Nephron progenitor cell (in vitro differentiated cells): Measurements from ENCODE around the gene MICB.

Experiments
- DNase-seq: peaks from one replicate; pipeline ENCODE4 v3.0.0; 2021
- H3K27ac Mint-ChIP-seq: 2 replicates; pipeline ENCODE4 v1.8.0; 2021; ENCODE audit warnings: mild to moderate bottlenecking, moderate library complexity, mixed read lengths
- H3K27me3 Mint-ChIP-seq: 2 replicates; pipeline ENCODE4 v1.8.0; 2021; ENCODE audit warnings: mild to moderate bottlenecking, low read depth, mixed read lengths; ENCODE audit not compliant: poor library complexity
- H3K36me3 Mint-ChIP-seq: 2 replicates; pipeline ENCODE4 v1.8.0; 2021; ENCODE audit warnings: low read depth, mixed read lengths
- H3K4me1 Mint-ChIP-seq: 2 replicates; pipeline ENCODE4 v1.8.0; 2021; ENCODE audit warnings: mixed read lengths
- H3K4me3 Mint-ChIP-seq: 2 replicates; pipeline ENCODE4 v1.8.0; 2021; ENCODE audit warnings: mild to moderate bottlenecking, moderate library complexity, mixed read lengths
- H3K9me3 Mint-ChIP-seq: 2 replicates; pipeline ENCODE4 v1.8.0; 2021; ENCODE audit warnings: mild to moderate bottlenecking, moderate library complexity, mixed read lengths
- TF ChIP-seq, protein P1 (sequence below): fragments of 200-600 bp; sonication (generic); IDR thresholded peaks from 2 replicates; pipeline ENCODE4 v1.5.0; 2021; ENCODE audit warnings: antibody characterized with exemption

Gene MICB

DNA sequence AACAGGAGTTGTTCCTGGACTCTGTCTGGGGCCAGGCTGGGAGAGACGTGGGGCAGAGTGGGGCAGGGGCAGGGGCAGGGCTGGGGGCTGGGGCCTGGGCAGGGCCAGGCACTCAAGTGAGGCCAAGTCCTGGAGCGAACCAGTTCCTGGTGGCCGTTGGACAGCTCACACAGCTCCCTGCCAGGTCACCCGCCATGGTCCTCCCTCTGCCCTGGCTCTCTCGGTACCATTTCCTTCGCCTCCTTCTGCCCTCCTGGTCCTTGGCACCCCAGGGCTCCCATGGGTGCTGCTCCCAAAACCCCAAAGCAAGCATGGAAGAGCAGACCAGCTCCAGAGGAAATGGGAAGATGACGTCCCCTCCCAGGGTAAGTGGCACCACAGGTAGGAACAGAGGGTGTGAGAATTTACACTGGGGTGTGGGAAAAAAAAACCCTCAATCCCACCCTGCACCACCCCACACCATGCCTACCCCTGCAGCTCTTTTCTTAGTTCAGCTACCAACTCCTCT, 30.9 kb downstream of the MICB start, which contains the start of gene MCCD1:
TSS of gene MCCD1 (plus strand) at position 142 of the 508 bp plus-strand sequence. CDS start at position 195, 53 bp downstream.
- TF ChIP-seq, protein P1, sequence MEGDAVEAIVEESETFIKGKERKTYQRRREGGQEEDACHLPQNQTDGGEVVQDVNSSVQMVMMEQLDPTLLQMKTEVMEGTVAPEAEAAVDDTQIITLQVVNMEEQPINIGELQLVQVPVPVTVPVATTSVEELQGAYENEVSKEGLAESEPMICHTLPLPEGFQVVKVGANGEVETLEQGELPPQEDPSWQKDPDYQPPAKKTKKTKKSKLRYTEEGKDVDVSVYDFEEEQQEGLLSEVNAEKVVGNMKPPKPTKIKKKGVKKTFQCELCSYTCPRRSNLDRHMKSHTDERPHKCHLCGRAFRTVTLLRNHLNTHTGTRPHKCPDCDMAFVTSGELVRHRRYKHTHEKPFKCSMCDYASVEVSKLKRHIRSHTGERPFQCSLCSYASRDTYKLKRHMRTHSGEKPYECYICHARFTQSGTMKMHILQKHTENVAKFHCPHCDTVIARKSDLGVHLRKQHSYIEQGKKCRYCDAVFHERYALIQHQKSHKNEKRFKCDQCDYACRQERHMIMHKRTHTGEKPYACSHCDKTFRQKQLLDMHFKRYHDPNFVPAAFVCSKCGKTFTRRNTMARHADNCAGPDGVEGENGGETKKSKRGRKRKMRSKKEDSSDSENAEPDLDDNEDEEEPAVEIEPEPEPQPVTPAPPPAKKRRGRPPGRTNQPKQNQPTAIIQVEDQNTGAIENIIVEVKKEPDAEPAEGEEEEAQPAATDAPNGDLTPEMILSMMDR: no peak
- no peak for DNase-seq
- no peaks in the 10 kb centered on the region for H3K27me3 Mint-ChIP-seq

DNA sequence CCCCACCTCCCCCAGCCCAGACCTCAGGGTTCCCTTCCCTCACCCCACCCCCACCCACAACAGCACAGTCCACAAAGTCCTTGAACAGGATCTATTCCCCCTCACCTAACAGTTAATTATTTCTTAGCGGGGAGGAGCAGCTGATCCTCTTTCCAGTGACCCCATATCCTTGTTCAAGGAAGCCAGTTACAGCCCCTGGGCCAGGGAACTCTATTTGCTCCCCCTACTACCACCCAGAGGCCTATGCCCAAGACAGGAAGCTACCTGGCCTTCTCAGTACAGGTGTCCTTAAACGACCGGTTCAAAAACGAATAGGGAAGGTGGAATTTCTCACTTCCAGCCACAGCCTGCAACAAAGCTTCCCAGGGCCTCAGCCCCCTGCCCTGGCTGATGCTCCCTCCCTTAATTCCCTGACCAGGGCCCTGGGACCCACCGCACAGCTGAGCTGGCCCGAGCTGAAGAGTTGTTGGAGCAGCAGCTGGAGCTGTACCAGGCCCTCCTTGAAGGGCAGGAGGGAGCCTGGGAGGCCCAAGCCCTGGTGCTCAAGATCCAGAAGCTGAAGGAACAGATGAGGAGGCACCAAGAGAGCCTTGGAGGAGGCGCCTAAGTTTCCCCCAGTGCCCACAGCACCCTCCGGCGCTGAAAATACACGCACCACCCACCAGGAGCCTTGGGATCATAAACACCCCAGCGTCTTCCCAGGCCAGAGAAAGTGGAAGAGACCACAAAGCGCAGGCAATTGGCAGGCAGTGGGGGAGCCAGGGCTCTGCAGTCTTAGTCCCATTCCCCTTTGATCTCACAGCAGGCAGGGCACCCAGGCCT, 31.6 kb downstream of the MICB start:
- H3K27ac Mint-ChIP-seq: no peak overlapping the region
- TF ChIP-seq, protein P1: no peak
- DNase-seq: no peak
- peaks cover 31% of the 10 kb centered on the region for H3K4me1 Mint-ChIP-seq
- H3K36me3 Mint-ChIP-seq: peaks cover 46% of the 10 kb centered on the region
- no peak overlapping the region for H3K4me3 Mint-ChIP-seq
- no peaks in the 10 kb centered on the region for H3K9me3 Mint-ChIP-seq
- H3K27me3 Mint-ChIP-seq: no peaks in the 10 kb centered on the region

More for the DNA sequence above, 30.9 kb downstream of the MICB start, which contains the start of gene MCCD1:
- H3K36me3 Mint-ChIP-seq: peaks cover 41% of the 10 kb centered on the region
- peak within 1 kb of the TSS; percentile 92 for H3K27ac Mint-ChIP-seq
- H3K4me1 Mint-ChIP-seq: peaks cover 31% of the 10 kb centered on the region
- H3K4me3 Mint-ChIP-seq: no peak within 1 kb of the TSS
- H3K9me3 Mint-ChIP-seq: no peaks in the 10 kb centered on the region

DNA sequence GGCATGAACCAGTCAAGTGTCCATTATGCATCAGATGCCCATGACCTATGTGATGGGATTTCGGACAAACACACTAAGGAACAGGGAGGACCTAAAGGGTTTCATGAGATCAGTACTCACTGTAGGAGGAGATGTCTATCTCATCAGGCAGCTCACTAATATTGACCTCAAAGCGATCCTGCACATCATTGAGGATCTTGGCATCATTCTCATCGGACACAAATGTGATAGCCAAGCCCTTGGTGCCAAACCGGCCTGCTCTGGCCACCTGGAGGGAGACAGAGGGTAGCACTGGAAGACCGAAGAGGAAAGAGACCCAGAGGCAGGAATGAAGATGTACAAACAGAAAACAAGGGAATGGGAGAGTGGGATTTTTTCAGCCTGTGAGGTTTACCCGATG, 32.7 kb downstream of the MICB start:
- Mint-ChIP-seq H3K27me3 (no peaks in the 10 kb centered on the region), H3K27ac (peak overlapping the region; percentile 82), H3K9me3 (no peaks in the 10 kb centered on the region), H3K4me1 (peaks cover 40% of the 10 kb centered on the region), H3K36me3 (peaks cover 57% of the 10 kb centered on the region), H3K4me3 (no peak overlapping the region)
- TF ChIP-seq, protein P1: no peak
- DNase-seq: no peak

DNA sequence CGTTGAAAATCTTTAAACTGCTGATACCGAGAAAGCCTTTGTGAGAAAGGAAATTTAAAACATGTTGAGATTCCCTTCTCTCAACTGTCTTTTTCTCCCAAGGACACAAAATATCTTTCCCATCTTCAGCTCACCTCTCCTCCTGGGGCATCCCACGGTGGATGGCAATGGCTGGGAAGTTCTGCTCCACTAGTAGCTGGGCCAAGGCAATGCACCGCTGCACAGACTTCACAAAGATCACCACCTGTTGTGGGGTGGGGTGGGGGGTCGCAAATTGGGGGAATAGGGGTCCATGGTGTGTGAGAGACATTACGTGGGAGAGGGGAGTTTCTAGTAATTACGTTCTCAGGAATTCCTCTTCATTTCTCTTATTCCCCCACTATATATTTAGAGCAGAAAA, 33.2 kb downstream of the MICB start:
- TF ChIP-seq, protein P1: no peak
- H3K4me3 Mint-ChIP-seq: no peak overlapping the region
- H3K36me3 Mint-ChIP-seq: peaks cover 62% of the 10 kb centered on the region
- DNase-seq: no peak
- H3K27me3 Mint-ChIP-seq: no peaks in the 10 kb centered on the region
- H3K4me1 Mint-ChIP-seq: peaks cover 45% of the 10 kb centered on the region
- H3K27ac Mint-ChIP-seq: peak overlapping the region; percentile 82
- no peaks in the 10 kb centered on the region for H3K9me3 Mint-ChIP-seq

DNA sequence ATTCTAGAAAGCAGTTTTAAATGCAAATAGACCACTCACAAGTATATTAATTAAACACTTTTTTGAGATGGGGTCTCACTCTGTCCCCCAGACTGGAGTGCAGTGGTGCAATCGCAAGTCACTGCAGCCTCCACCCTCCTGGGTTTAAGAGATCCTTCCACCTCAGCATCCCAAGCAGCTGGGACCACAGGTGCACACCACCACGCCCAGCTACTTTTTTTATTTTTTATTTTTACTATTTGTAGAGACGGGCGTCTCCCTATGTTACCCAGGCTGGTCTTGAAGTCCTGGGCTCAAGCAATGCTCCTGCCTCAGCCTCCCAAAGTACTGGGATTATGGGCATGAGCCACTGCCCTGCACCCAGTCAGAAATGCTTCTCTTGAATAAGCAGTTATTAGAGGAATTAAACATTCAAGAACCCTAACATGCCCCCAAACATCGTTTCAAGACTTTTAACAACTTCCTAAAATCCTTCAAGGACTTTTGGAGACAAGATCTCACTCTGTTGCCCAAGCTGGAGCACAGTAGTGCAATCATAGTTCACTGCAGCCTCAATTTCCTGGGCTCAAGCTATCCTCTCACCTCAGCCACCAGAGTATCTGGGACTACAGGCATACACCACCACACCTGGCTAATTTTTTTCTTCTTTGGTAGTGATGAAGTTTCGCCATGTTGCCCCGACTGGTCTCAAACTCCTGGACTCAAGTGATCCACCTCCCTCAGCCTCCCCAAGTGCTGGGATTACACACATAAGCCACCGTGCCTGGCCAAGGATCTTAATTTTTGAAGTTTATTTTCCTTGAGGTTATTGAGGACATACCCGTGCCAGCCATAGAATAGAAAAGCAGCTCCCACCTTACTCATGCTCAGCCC, 34.1 kb downstream of the MICB start:
- Mint-ChIP-seq H3K36me3 (peaks cover 69% of the 10 kb centered on the region), H3K9me3 (no peaks in the 10 kb centered on the region), H3K27me3 (no peaks in the 10 kb centered on the region), H3K27ac (peak overlapping the region; percentile 25), H3K4me3 (no peak overlapping the region), H3K4me1 (peaks cover 52% of the 10 kb centered on the region)
- TF ChIP-seq, protein P1: no peak
- DNase-seq: no peak
